GM21381 (cell line): ENCODE data around the gene ARID3C.

ENCODE experiments used
- ATAC-seq: cut with Tn5 transposase; IDR thresholded peaks from one replicate; pipeline ENCODE4 v1.9.1; 2021; ENCODE audit warnings: mild to moderate bottlenecking, moderate library complexity; ENCODE audit not compliant: unreplicated experiment

ARID3C gene

GRCh38 chr9:34628656-34629490, at the start of gene ARID3C:
Gene ARID3C (minus strand): TSS chr9:34629066. CDS start chr9:34628014, 1,052 bp downstream.
- no peak for ATAC-seq

- no peak for ATAC-seq
Measured at GRCh38 chr9:34675869-34676268, 47.0 kb upstream of the ARID3C start.

- ATAC-seq, result no peak
Measured at GRCh38 chr9:34675048-34675714, 46.3 kb upstream of the ARID3C start.

- ATAC-seq, result no peak
Measured at GRCh38 chr9:34674440-34674839, 45.6 kb upstream of the ARID3C start.

- no peak for ATAC-seq
Measured at GRCh38 chr9:34671307-34671706, 42.4 kb upstream of the ARID3C start.

GRCh38 chr9:34669809-34670562, 41.1 kb upstream of the ARID3C start:
- no peak for ATAC-seq

- peak; percentile 62 for ATAC-seq
Measured at GRCh38 chr9:34665381-34666250, 36.8 kb upstream of the ARID3C start.

- no peak for ATAC-seq
Measured at GRCh38 chr9:34665067-34665380, 36.2 kb upstream of the ARID3C start.

GRCh38 chr9:34664281-34665066, 35.6 kb upstream of the ARID3C start:
- peak; percentile 45 for ATAC-seq

- ATAC-seq, result no peak
Measured at GRCh38 chr9:34663303-34663605, 34.4 kb upstream of the ARID3C start.

- no peak for ATAC-seq
Measured at GRCh38 chr9:34662526-34663302, 33.8 kb upstream of the ARID3C start, which contains the start of gene CCL27. Gene CCL27 (minus strand): TSS chr9:34662657. CDS start chr9:34662633, 24 bp downstream.

GRCh38 chr9:34659592-34660253, 30.9 kb upstream of the ARID3C start:
- no peak for ATAC-seq

- no peak for ATAC-seq
Measured at GRCh38 chr9:34658461-34658860, 29.6 kb upstream of the ARID3C start.

GRCh38 chr9:34656992-34657391, 28.1 kb upstream of the ARID3C start:
- no peak for ATAC-seq

- ATAC-seq, result no peak
Measured at GRCh38 chr9:34655394-34655793, 26.5 kb upstream of the ARID3C start.

- ATAC-seq, result no peak
Measured at GRCh38 chr9:34654323-34655051, 25.6 kb upstream of the ARID3C start.

GRCh38 chr9:34653151-34654072, 24.5 kb upstream of the ARID3C start:
- ATAC-seq, result no peak
